ENCODE results near the gene FAT1.

Gene FAT1

DNA sequence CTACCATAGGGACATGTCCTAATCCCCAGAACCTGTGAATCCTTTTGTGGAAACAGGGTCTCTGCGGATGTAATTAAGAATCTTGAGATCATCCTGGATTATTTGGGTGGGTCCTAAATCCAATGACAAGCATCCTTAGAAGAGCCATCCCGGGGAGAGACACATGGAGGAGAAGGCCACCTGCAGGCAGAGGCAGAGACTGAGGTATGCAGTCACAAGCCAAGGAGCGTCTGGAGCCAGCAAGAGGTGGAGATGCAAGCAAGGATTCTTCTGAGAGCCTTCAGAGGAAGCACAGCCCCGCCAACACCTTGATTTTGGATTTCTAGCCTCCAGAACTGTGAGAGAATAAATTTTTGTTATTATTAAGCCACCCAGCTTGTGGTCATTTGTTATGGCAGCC is 13.8 kb upstream of the FAT1 start:
- H3K27ac ChIP-seq = no peak overlapping the region
- TF ChIP-seq CTCF (conservative IDR thresholded peaks at IDR 0.05) = no peak

- no peak overlapping the region for H3K27ac ChIP-seq
These were observed 12.8 kb upstream of the FAT1 start for GRCh38 chr4:186736466-186736865.

GRCh38 chr4:186734251-186734650 is 10.6 kb upstream of the FAT1 start:
- H3K27ac ChIP-seq = no peak overlapping the region
- no peak for TF ChIP-seq CTCF (conservative IDR thresholded peaks at IDR 0.05)

More at GRCh38 chr4:186736466-186736865, 12.8 kb upstream of the FAT1 start:
- no peak for TF ChIP-seq CTCF (conservative IDR thresholded peaks at IDR 0.05)

DNA sequence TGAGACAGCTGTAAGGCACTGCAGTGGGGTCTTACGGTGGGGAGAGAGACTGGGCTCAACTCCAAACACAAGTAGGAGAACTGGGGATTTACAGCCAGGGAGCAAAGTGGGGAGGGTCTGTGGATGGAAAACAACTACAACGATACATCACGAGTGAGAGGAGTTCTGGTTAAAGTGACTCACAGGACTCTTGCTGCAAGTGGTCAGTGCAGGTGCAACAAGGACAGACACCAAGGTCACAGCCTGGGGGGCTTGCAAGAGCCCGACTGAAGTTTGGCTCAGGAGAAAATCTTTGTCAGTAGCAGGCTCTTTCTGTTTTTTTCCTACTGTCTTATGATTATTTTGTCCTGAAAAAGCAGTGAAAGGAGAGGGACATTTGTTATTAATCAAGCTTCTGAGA is 10.1 kb upstream of the FAT1 start:
- H3K27ac ChIP-seq = no peak overlapping the region
- TF ChIP-seq CTCF (conservative IDR thresholded peaks at IDR 0.05) = no peak

- H3K27ac ChIP-seq = no peak overlapping the region
- no peak for TF ChIP-seq CTCF (conservative IDR thresholded peaks at IDR 0.05)
These were observed 7.0 kb upstream of the FAT1 start for GRCh38 chr4:186730621-186731020.

GRCh38 chr4:186729856-186730255 is 6.2 kb upstream of the FAT1 start:
- no peak overlapping the region for H3K27ac ChIP-seq
- no peak for TF ChIP-seq CTCF (conservative IDR thresholded peaks at IDR 0.05)

DNA sequence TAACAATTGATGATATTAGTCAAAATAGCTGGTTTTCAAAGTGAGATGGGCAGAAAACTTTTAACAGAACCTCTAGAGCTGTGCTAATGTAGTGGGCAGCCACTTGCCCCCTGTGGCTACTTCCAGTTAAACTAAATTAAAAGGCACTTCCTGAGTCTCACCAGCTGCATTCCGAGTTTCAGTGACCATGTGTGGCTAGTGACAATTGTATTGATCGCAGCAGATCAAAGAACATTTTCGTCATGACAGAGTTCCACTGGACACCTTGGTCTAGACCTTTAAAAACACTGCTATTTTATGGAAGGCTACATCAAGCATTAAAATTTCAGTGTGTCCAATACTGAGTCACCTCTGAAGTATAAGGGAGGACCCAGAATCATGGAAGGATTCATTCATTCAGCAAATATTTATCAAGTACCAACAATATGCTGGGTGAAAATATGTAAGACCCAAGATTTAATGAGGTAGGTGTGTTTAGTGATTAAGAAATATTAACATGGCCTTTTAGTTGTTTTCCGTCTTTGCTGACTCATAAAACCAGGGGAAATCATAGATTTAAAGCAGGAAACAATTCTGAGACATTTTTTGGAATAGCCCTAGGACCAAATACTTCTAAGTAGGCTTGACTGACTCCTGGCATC is 5.1 kb upstream of the FAT1 start:
- no peak for TF ChIP-seq CTCF (conservative IDR thresholded peaks at IDR 0.05)
- no peak overlapping the region for H3K27ac ChIP-seq
